CD8-positive, alpha-beta memory T cell (primary cell): ENCODE data around the gene IRF1. TPM values are rescaled to one million over a fixed set of nuclear protein-coding genes. Genes with fewer than 3 reads are reported as not detected.
A peak's percentile ranks its signal among the peaks of the same experiment; 100 is the strongest.

Experiments
- CTCF ChIA-PET: fragments of 350-600 bp; sonication (Branson Sonifier 250); formaldehyde crosslinking; loops from one replicate; lab custom pipeline; 2021; ENCODE audit warnings: antibody characterized with exemption; lab: Charles Lee
- POLR2A ChIA-PET: fragments of 350-600 bp; sonication (Branson Sonifier 250); formaldehyde crosslinking; loops from one replicate; lab custom pipeline; 2021; ENCODE audit warnings: antibody characterized with exemption; lab: Charles Lee
- DNase-seq, 5 donors: peaks; one replicate each; pipeline versions ENCODE4 v3.0.0 to v3.0.0-alpha.2; 2020 to 2022; ENCODE audit warnings: mixed read lengths in 1 of 5
- H3K27ac ChIP-seq: one replicate; pipeline ENCODE4 v1.7.0; 2013; ENCODE audit warnings: low read depth, mild to moderate bottlenecking, low read length, moderate library complexity
- H3K27me3 ChIP-seq: 2 replicates; pipeline ENCODE4 v1.7.0; 2013; ENCODE audit warnings: low read length, mild to moderate bottlenecking; ENCODE audit not compliant: insufficient read depth, poor library complexity, severe bottlenecking
- H3K36me3 ChIP-seq: 2 replicates; pipeline ENCODE4 v1.7.0; 2013; ENCODE audit warnings: mild to moderate bottlenecking, low read length, moderate library complexity; ENCODE audit not compliant: insufficient read depth
- H3K4me1 ChIP-seq: 2 replicates; pipeline ENCODE4 v1.7.0; 2013; ENCODE audit warnings: mild to moderate bottlenecking, low read length, moderate library complexity; ENCODE audit not compliant: insufficient read depth
- H3K4me3 ChIP-seq: 2 replicates; pipeline ENCODE4 v1.7.0; 2013; ENCODE audit warnings: mild to moderate bottlenecking, low read length
- H3K9me3 ChIP-seq: 2 replicates; pipeline ENCODE4 v1.7.0; 2013; ENCODE audit warnings: mild to moderate bottlenecking, low read length
- H3K27ac Mint-ChIP-seq, 8 donors: one replicate each; pipeline ENCODE4 v1.8.0; 2020 to 2021; ENCODE audit warnings: mixed read lengths in 8 of 8, mild to moderate bottlenecking in 6 of 8, inconsistent platforms in 3 of 8, moderate library complexity in 3 of 8
- H3K27me3 Mint-ChIP-seq, 2 donors: one replicate each; pipeline ENCODE4 v1.8.0; 2020 to 2021; ENCODE audit warnings: mixed read lengths in 2 of 2, mild to moderate bottlenecking in 1 of 2, moderate library complexity in 1 of 2
- H3K36me3 Mint-ChIP-seq, 3 donors: one replicate each; pipeline ENCODE4 v1.8.0; 2020 to 2021; ENCODE audit warnings: mixed read lengths in 3 of 3, inconsistent platforms in 1 of 3, mild to moderate bottlenecking in 1 of 3
- H3K4me1 Mint-ChIP-seq, 3 donors: one replicate each; pipeline ENCODE4 v1.8.0; 2020 to 2021; ENCODE audit warnings: mixed read lengths in 3 of 3, inconsistent platforms in 1 of 3, mild to moderate bottlenecking in 1 of 3
- H3K4me3 Mint-ChIP-seq, 7 donors: one replicate each; pipeline ENCODE4 v1.8.0; 2020 to 2021; ENCODE audit warnings: mixed read lengths in 7 of 7, mild to moderate bottlenecking in 6 of 7, moderate library complexity in 4 of 7, inconsistent platforms in 2 of 7
- H3K9me3 Mint-ChIP-seq, 5 donors: one replicate each; pipeline ENCODE4 v1.8.0; 2020 to 2022; ENCODE audit warnings: mixed read lengths in 5 of 5, mild to moderate bottlenecking in 3 of 5, moderate library complexity in 2 of 5, inconsistent platforms in 1 of 5
- polyA plus RNA-seq: library from polyadenylated mRNA; unstranded; fragments of 300-500 nt; fragmentation: Illumina TruSeq; gene quantifications from one replicate; pipeline ENCODE4 v1.2.3, GENCODE V29; 2021
- total RNA-seq, 2 experiments: library from RNA; stranded (reverse); gene quantifications; one replicate each; pipeline ENCODE4 v1.2.3, GENCODE V29; 2021

IRF1 gene
- total and polyA plus RNA-seq, 3 experiments from 2014 or later, result 115 to 204 (median 121) TPM

GRCh38 chr5:132436936-132437335 is 53.6 kb downstream of the IRF1 start:
- ChIA-PET POLR2A (interaction anchor here (0.7 to 4.6 kb wide), 6 partner anchors 10 to 53 kb away, joined by 4 to 47 read pairs (median 8); partner anchors contain the start of gene IRF1), CTCF (interaction anchor here (0.7 to 5.6 kb wide), 7 partner anchors 10 to 53 kb away, joined by 3 to 41 read pairs (median 4); partner anchors contain the start of gene IRF1)
- Histone ChIP-seq H3K9me3 (no peaks in the 10 kb centered on the region), H3K4me3 (no peak overlapping the region), H3K27me3 (no peaks in the 10 kb centered on the region), H3K36me3 (peaks cover 4% of the 10 kb centered on the region), H3K27ac (no peak overlapping the region), H3K4me1 (peaks cover 95% of the 10 kb centered on the region)
- no peak for DNase-seq
- H3K4me1 Mint-ChIP-seq, result peaks cover 88 to 99% (median 95%) of the 10 kb centered on the region in 3 donors
- H3K9me3 Mint-ChIP-seq, result no peaks in the 10 kb centered on the region
- H3K36me3 Mint-ChIP-seq, result peaks cover 0 to 52% (median 19%) of the 10 kb centered on the region in 3 donors
- peak overlapping the region; percentile 46 to 86 (median 74) for H3K4me3 Mint-ChIP-seq
- no peaks in the 10 kb centered on the region for H3K27me3 Mint-ChIP-seq
- H3K27ac Mint-ChIP-seq, result peak overlapping the region; percentile 89 to 98 (median 94)

DNA sequence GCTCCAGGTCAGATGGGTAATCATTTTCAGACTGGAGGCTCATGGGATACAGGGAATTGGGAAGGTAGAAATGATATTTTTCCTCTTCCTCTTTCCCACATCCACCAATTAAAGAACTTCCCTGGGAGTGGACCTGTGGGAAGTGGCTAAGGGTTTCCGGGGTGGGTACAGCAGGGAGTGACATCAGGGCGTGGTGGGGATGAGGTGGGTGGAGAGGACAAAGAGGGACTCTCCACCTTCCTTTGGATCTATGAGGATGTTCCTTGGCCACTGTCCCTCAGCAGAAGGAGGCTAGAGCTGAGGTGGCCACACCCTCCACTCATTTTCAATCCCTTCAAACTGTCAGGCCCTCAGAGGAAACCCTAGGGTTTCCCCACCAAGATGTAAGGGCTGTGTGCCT is 54.7 kb downstream of the IRF1 start:
- Histone ChIP-seq H3K36me3 (peaks cover 4% of the 10 kb centered on the region), H3K27ac (no peak overlapping the region), H3K27me3 (no peaks in the 10 kb centered on the region), H3K4me3 (no peak overlapping the region), H3K9me3 (no peaks in the 10 kb centered on the region), H3K4me1 (peaks cover 95% of the 10 kb centered on the region)
- ChIA-PET POLR2A (interaction anchor here (1.0 to 4.6 kb wide), 6 partner anchors 9 to 54 kb away, joined by 3 to 47 read pairs (median 5); partner anchors contain the start of gene IRF1), CTCF (interaction anchor here (0.6 to 5.6 kb wide), 7 partner anchors 10 to 55 kb away, joined by 3 to 41 read pairs (median 4); partner anchors contain the start of gene IRF1)
- Mint-ChIP-seq H3K9me3 (no peaks in the 10 kb centered on the region), H3K27me3 (no peaks in the 10 kb centered on the region), H3K36me3 (peaks cover 4 to 59% (median 24%) of the 10 kb centered on the region in 3 donors), H3K27ac (peak overlapping the region; percentile 64 to 99 (median 92)), H3K4me3 (peak overlapping the region in 4 of 7 donors; percentile 21 to 45 (median 39)), H3K4me1 (peaks cover 90 to 99% (median 97%) of the 10 kb centered on the region in 3 donors)
- no peak for DNase-seq

GRCh38 chr5:132435447-132435846 is 55.1 kb downstream of the IRF1 start:
- Mint-ChIP-seq H3K27ac (peak overlapping the region; percentile 77 to 99 (median 92)), H3K4me1 (peaks cover 90 to 99% (median 97%) of the 10 kb centered on the region in 3 donors), H3K4me3 (peak overlapping the region in 4 of 7 donors; percentile 6 to 52 (median 47)), H3K27me3 (no peaks in the 10 kb centered on the region), H3K9me3 (no peaks in the 10 kb centered on the region), H3K36me3 (peaks cover 8 to 59% (median 26%) of the 10 kb centered on the region in 3 donors)
- Histone ChIP-seq H3K27ac (no peak overlapping the region), H3K4me1 (peaks cover 95% of the 10 kb centered on the region), H3K27me3 (no peaks in the 10 kb centered on the region), H3K4me3 (no peak overlapping the region), H3K9me3 (no peaks in the 10 kb centered on the region), H3K36me3 (peaks cover 4% of the 10 kb centered on the region)
- POLR2A ChIA-PET, result interaction anchor here (1.3 to 1.8 kb wide), 5 partner anchors 8 to 55 kb away, joined by 3 to 9 read pairs (median 4); partner anchors contain the start of gene IRF1
- CTCF ChIA-PET, result interaction anchor here (0.6 to 5.6 kb wide), 5 partner anchors 10 to 55 kb away, joined by 3 to 41 read pairs (median 4); partner anchors contain the start of gene IRF1
- no peak for DNase-seq

- Mint-ChIP-seq H3K36me3 (peaks cover 13 to 61% (median 29%) of the 10 kb centered on the region in 3 donors), H3K4me1 (peaks cover 92 to 99% (median 97%) of the 10 kb centered on the region in 3 donors), H3K4me3 (peak overlapping the region in 4 of 7 donors; percentile 30 to 84 (median 56)), H3K27ac (peak overlapping the region; percentile 84 to 99 (median 92)), H3K27me3 (no peaks in the 10 kb centered on the region), H3K9me3 (no peaks in the 10 kb centered on the region)
- peaks cover 95% of the 10 kb centered on the region for H3K4me1 ChIP-seq
- no peak overlapping the region for H3K4me3 ChIP-seq
- peaks cover 4% of the 10 kb centered on the region for H3K36me3 ChIP-seq
- POLR2A ChIA-PET, result interaction anchor here (1.4 to 1.8 kb wide), 3 partner anchors 7 to 32 kb away, joined by 3 to 7 read pairs (median 4); no protein-coding TSS in a partner anchor
- CTCF ChIA-PET, result interaction anchor here (0.9 to 1.4 kb wide), 4 partner anchors 12 to 48 kb away, joined by 3 to 4 read pairs (median 3); no protein-coding TSS in a partner anchor
- H3K9me3 ChIP-seq, result no peaks in the 10 kb centered on the region
- no peak overlapping the region for H3K27ac ChIP-seq
- DNase-seq, result no peak
- no peaks in the 10 kb centered on the region for H3K27me3 ChIP-seq
Measured at GRCh38 chr5:132434416-132435286, 55.9 kb downstream of the IRF1 start.

GRCh38 chr5:132433141-132433540 is 57.4 kb downstream of the IRF1 start:
- Mint-ChIP-seq H3K36me3 (peaks cover 13 to 63% (median 31%) of the 10 kb centered on the region in 3 donors), H3K4me3 (peak overlapping the region in 5 of 7 donors; percentile 27 to 75 (median 58)), H3K27me3 (no peaks in the 10 kb centered on the region), H3K4me1 (peaks cover 93 to 100% (median 97%) of the 10 kb centered on the region in 3 donors), H3K9me3 (no peaks in the 10 kb centered on the region), H3K27ac (peak overlapping the region; percentile 95 to 99 (median 98))
- ChIA-PET CTCF (interaction anchor here (1.2 kb wide), 1 partner anchor 23 kb away, joined by 3 read pairs; no protein-coding TSS in a partner anchor), POLR2A (interaction anchor here (0.6 kb wide), 3 partner anchors 36 to 60 kb away, joined by 3 to 5 read pairs (median 3); no protein-coding TSS in a partner anchor)
- DNase-seq, result no peak
- H3K27ac ChIP-seq, result no peak overlapping the region
- H3K36me3 ChIP-seq, result peaks cover 4% of the 10 kb centered on the region
- H3K4me3 ChIP-seq, result no peak overlapping the region
- no peaks in the 10 kb centered on the region for H3K9me3 ChIP-seq
- no peaks in the 10 kb centered on the region for H3K27me3 ChIP-seq
- H3K4me1 ChIP-seq, result peaks cover 95% of the 10 kb centered on the region

GRCh38 chr5:132431632-132432031 is 58.9 kb downstream of the IRF1 start:
- peaks cover 93 to 100% (median 97%) of the 10 kb centered on the region in 3 donors for H3K4me1 Mint-ChIP-seq
- POLR2A ChIA-PET, result interaction anchor here (0.7 to 1.7 kb wide), 3 partner anchors 9 to 17 kb away, joined by 3 to 5 read pairs (median 4); no protein-coding TSS in a partner anchor
- Histone ChIP-seq H3K4me1 (peaks cover 95% of the 10 kb centered on the region), H3K9me3 (no peaks in the 10 kb centered on the region), H3K36me3 (peaks cover 4% of the 10 kb centered on the region), H3K27me3 (no peaks in the 10 kb centered on the region), H3K27ac (no peak overlapping the region), H3K4me3 (no peak overlapping the region)
- H3K9me3 Mint-ChIP-seq, result no peaks in the 10 kb centered on the region
- peak in 1 of 5 donors; percentile 21 for DNase-seq
- CTCF ChIA-PET, result interaction anchor here (0.5 to 11.0 kb wide), 8 partner anchors 11 to 344 kb away, joined by 3 to 112 read pairs (median 4); partner anchors contain the start of gene IRF1
- H3K27ac Mint-ChIP-seq, result peak overlapping the region; percentile 95 to 99 (median 98)
- peak overlapping the region in 6 of 7 donors; percentile 17 to 85 (median 66) for H3K4me3 Mint-ChIP-seq
- H3K27me3 Mint-ChIP-seq, result no peaks in the 10 kb centered on the region
- H3K36me3 Mint-ChIP-seq, result peaks cover 13 to 63% (median 31%) of the 10 kb centered on the region in 3 donors
